ENCODE data around the gene KY. TPM values are rescaled to one million over a fixed set of nuclear protein-coding genes. Genes with fewer than 3 reads are reported as not detected.

The KY gene
- total and polyA plus RNA-seq, 2 of the 13 experiments (the other 11 are each of a cell fraction or from before 2014, with no cell fraction given), result not detected

- TF ChIP-seq DRAP1 (CRISPR knock-in tag; IDR thresholded peaks at IDR 0.05) (no peak), DDIT3 (CRISPR knock-in tag; IDR thresholded peaks at IDR 0.05) (no peak), POGZ (CRISPR knock-in tag; IDR thresholded peaks at IDR 0.05) (no peak), ZNF543 (CRISPR knock-in tag; IDR thresholded peaks at IDR 0.05) (no peak), MTF2 (CRISPR knock-in tag; IDR thresholded peaks at IDR 0.05; ENCODE audit: borderline replicate concordance) (no peak), DMTF1 (CRISPR knock-in tag; IDR thresholded peaks at IDR 0.05) (no peak), TRIM24 (CRISPR knock-in tag; IDR thresholded peaks at IDR 0.05) (no peak), ZNF644 (CRISPR knock-in tag; IDR thresholded peaks at IDR 0.05; ENCODE audit: low read depth) (no peak), ZSCAN5A (CRISPR knock-in tag; IDR thresholded peaks at IDR 0.05; ENCODE audit: borderline replicate concordance) (no peak)
Observed at GRCh38 chr3:134608023-134608770, 42.6 kb downstream of the KY start (continued).
